Activated CD4-positive, alpha-beta memory T cell treated with anti-CD3 and anti-CD28 coated beads for 36 hours (primary cell): ENCODE data around the gene SCN8A. TPM values are rescaled to one million over a fixed set of nuclear protein-coding genes. Genes with fewer than 3 reads are reported as not detected.

ENCODE experiments used
- CTCF ChIA-PET: fragments of 350-600 bp; sonication (Branson Sonifier 250); formaldehyde crosslinking; loops from one replicate; lab custom pipeline; 2021; ENCODE audit warnings: antibody characterized with exemption, inconsistent platforms; lab: Charles Lee
- POLR2A ChIA-PET: fragments of 350-600 bp; sonication (Branson Sonifier 250); formaldehyde crosslinking; loops from one replicate; lab custom pipeline; 2021; ENCODE audit warnings: antibody characterized with exemption; lab: Charles Lee
- DNase-seq: peaks from one replicate; pipeline ENCODE4 v3.0.0-alpha.2; 2020
- H3K27ac Mint-ChIP-seq: one replicate; pipeline ENCODE4 v1.8.0; 2021; ENCODE audit warnings: mixed read lengths
- H3K27me3 Mint-ChIP-seq: one replicate; pipeline ENCODE4 v1.8.0; 2021; ENCODE audit warnings: mixed read lengths
- H3K36me3 Mint-ChIP-seq: one replicate; pipeline ENCODE4 v1.8.0; 2021; ENCODE audit warnings: mixed read lengths
- H3K4me1 Mint-ChIP-seq: one replicate; pipeline ENCODE4 v1.8.0; 2021; ENCODE audit warnings: low read depth, mixed read lengths
- H3K4me3 Mint-ChIP-seq: one replicate; pipeline ENCODE4 v1.8.0; 2021; ENCODE audit warnings: mild to moderate bottlenecking, mixed read lengths
- H3K9me3 Mint-ChIP-seq: one replicate; pipeline ENCODE4 v1.8.0; 2021; ENCODE audit warnings: mixed read lengths
- intact Hi-C: fragments of 100-400 bp; cut with micrococcal nuclease; formaldehyde crosslinking; loops from one replicate; pipeline ENCODE4 v1.15.1; 2023
- total RNA-seq, 2 experiments: library from RNA; stranded (reverse); gene quantifications; one replicate each; pipeline ENCODE4 v1.2.3, GENCODE V29; 2021

The SCN8A gene
- total RNA-seq, 2 experiments from 2014 or later: 0.51 to 0.64 TPM

DNA sequence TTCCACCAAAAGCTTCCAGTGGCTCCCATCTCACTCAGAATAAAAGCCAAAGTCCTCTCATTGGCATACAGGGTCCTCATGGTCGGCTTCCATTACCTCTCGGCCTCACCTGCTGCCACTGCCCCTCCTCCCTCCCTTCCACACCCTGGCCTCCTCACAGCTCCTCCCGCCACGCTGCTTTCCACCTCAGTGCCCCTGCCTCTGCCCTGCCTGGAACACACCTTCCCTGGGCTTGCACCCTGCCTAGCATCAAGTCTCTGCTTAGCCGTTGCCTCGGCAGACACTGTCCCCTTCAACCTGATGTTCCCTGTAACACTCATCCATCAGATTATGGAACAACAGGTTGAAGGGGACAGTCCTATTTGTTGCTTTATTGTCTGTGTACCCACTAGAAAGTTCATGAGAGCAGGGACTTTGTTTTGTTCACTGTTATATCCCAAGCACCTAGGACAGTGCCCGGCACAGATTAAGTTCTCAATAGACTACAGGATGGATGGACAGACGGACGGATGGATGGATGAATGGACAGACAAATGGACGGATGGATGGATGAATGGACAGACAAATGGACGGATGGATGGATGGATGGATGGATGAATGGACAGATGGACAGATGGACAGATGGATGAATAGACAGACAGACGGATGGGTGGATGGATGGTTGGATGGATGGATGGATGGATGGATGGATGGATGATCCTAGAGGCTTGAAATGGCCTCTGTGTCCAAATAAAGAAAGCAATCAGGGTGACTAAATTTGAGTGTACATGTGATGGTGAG, 242.6 kb downstream of the SCN8A start:
- Mint-ChIP-seq H3K27ac (no peak overlapping the region), H3K9me3 (no peaks in the 10 kb centered on the region), H3K27me3 (peaks cover 26% of the 10 kb centered on the region), H3K4me1 (peaks cover 13% of the 10 kb centered on the region), H3K4me3 (no peak overlapping the region), H3K36me3 (no peaks in the 10 kb centered on the region)
- POLR2A ChIA-PET: no interaction called here
- intact Hi-C loops: no loop called here
- no peak for DNase-seq
- CTCF ChIA-PET: interaction anchor here (2.3 to 2.7 kb wide), 2 partner anchors 13 to 20 kb away, joined by 8 to 11 read pairs; a partner anchor contains a TSS

- Mint-ChIP-seq H3K4me3 (no peak overlapping the region), H3K9me3 (no peaks in the 10 kb centered on the region), H3K36me3 (no peaks in the 10 kb centered on the region), H3K27ac (no peak overlapping the region), H3K4me1 (peaks cover 12% of the 10 kb centered on the region), H3K27me3 (peaks cover 31% of the 10 kb centered on the region)
- intact Hi-C loops: no loop called here
- ChIA-PET POLR2A (no interaction called here), CTCF (interaction anchor here (1.0 kb wide), 1 partner anchor 11 kb away, joined by 3 read pairs; no protein-coding TSS in a partner anchor)
- no peak for DNase-seq
Measured at GRCh38 chr12:51834411-51834810, 243.4 kb downstream of the SCN8A start.

DNA sequence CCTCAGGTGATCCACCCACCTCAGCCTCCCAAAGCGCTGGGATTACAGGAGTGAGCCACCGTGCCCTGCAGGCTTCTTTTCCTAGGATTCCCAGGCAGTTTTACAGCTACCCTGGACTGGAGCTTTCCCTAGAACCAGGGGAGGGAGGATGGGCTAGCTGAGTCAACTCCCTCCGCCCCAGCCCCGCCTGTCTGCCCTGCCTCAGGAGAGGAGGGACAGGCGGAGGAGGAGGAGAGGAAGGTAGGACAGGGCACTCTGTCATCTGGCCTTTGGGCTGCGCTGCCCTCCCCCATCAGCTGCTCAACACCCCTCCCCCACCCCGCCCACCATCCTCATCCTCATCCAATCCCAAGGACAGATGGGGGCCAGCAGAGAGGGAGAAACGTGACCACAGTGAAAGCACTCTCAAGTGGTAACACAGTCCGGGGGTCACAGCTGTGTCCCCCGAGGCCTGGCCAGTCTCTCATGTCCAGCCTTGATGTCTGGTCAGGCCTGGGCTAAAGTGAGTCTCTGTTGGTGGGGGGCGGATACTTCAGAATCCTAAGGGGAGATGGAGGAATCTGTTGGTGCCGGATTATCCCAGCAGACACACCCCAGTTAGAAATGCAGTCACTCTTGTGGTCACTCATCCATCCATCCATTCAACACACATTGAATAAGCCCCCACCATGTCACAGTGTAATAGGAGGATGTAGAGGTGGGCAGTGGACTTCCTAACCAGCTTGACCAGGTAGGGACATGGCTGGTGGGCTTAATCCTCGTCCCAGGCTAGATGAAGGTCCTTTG, 245.2 kb downstream of the SCN8A start:
- Mint-ChIP-seq H3K27ac (no peak overlapping the region), H3K4me1 (peaks cover 12% of the 10 kb centered on the region), H3K9me3 (no peaks in the 10 kb centered on the region), H3K4me3 (no peak overlapping the region), H3K27me3 (peaks cover 39% of the 10 kb centered on the region), H3K36me3 (no peaks in the 10 kb centered on the region)
- CTCF ChIA-PET: no interaction called here
- POLR2A ChIA-PET: interaction anchor here (0.6 kb wide), 1 partner anchor 117 kb away, joined by 3 read pairs; no protein-coding TSS in a partner anchor
- intact Hi-C loops: no loop called here
- no peak for DNase-seq

DNA sequence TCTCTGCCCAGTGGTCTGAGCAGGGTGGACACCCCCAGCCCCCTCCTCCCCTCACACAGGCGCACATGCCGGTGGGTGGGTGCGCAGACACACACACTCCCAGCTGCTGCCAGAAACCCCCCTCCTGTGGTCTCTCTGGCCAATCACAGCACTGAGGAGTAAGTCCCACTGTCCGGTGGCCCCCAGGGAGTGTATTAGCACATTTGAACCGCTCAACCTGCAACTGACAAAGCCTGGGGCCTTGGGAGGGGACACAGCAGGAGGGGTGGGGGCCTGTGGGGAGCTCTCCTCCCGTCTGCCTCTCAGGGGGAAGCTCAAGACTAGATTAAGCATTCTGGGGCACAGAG, 245.8 kb downstream of the SCN8A start:
- intact Hi-C loops: no loop called here
- H3K4me1 Mint-ChIP-seq: peaks cover 12% of the 10 kb centered on the region
- no peak overlapping the region for H3K4me3 Mint-ChIP-seq
- no peak for DNase-seq
- POLR2A ChIA-PET: interaction anchor here (0.6 kb wide), 1 partner anchor 116 kb away, joined by 3 read pairs; no protein-coding TSS in a partner anchor
- H3K9me3 Mint-ChIP-seq: no peaks in the 10 kb centered on the region
- CTCF ChIA-PET: no interaction called here
- H3K27ac Mint-ChIP-seq: no peak overlapping the region
- H3K36me3 Mint-ChIP-seq: no peaks in the 10 kb centered on the region
- peaks cover 39% of the 10 kb centered on the region for H3K27me3 Mint-ChIP-seq

DNA sequence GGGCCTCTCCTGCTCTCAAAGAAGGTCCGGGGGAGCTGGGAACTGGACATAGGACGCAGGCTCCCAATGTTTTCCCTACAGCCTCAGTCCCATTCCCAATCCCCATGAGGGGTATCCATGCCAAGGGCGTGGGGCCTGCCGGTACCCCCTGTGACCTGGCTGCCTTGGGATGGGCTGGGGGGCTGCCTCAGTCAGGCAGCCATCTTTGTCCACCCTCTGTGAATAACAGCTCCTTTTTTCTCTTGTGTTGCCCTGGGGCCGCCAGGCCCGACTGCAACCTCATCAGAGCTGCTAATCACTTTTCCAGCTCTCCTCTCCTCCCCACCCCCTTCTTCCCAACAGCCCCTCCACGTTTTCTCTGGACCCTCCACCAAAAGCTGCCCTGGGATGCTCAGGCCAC, 246.3 kb downstream of the SCN8A start:
- H3K9me3 Mint-ChIP-seq: no peaks in the 10 kb centered on the region
- ChIA-PET POLR2A (no interaction called here), CTCF (interaction anchor here (0.5 to 0.9 kb wide), 2 partner anchors 11 to 85 kb away, joined by 3 to 4 read pairs; no protein-coding TSS in a partner anchor)
- peaks cover 40% of the 10 kb centered on the region for H3K27me3 Mint-ChIP-seq
- no peaks in the 10 kb centered on the region for H3K36me3 Mint-ChIP-seq
- peaks cover 10% of the 10 kb centered on the region for H3K4me1 Mint-ChIP-seq
- DNase-seq: no peak
- no peak overlapping the region for H3K27ac Mint-ChIP-seq
- intact Hi-C loops: no loop called here
- no peak overlapping the region for H3K4me3 Mint-ChIP-seq

DNA sequence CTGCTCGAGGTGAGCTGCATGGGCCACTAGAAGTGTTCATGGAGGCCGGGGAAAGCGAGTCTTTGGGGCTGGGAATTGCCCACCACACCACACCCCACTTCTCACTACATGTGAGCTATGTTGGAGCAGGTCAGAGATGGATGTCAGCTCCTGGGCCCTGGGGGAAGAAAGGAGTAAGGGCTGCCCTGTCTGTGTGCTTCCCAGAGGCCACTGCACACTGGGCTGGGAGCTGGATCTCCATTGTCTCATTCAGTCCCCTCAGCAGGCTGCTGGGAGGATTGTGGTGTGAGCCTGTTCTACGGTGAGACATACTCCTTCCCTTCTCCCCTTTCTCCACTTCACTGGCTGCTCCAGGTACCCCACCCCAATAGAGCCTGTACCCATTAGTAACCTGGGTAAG, 247.0 kb downstream of the SCN8A start:
- H3K4me1 Mint-ChIP-seq: peaks cover 3% of the 10 kb centered on the region
- CTCF ChIA-PET: interaction anchor here (0.5 to 0.9 kb wide), 2 partner anchors 12 to 85 kb away, joined by 3 to 4 read pairs; no protein-coding TSS in a partner anchor
- POLR2A ChIA-PET: no interaction called here
- no peak for DNase-seq
- H3K9me3 Mint-ChIP-seq: no peaks in the 10 kb centered on the region
- H3K36me3 Mint-ChIP-seq: no peaks in the 10 kb centered on the region
- no peak overlapping the region for H3K4me3 Mint-ChIP-seq
- H3K27me3 Mint-ChIP-seq: peaks cover 38% of the 10 kb centered on the region
- H3K27ac Mint-ChIP-seq: no peak overlapping the region
- intact Hi-C loops: no loop called here

DNA sequence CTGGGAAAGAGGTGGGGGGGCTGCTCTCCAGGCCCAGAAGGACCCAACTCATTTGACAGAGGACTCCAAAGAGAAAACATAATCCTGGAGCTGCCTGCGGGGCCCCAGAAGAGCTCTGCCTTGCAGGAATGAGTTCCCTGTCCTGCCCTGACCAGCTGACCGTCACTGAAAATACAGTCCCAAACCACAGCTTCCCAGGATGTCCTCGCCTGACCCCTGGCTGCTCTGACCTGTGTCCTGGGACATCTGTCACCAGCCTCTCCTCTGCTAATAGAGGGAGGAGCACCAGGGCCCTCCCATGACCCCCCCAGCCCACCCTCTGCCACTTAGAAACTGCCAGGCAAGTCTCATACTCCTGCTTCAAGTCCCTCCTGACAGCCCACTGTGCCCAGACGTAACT, 247.7 kb downstream of the SCN8A start:
- Mint-ChIP-seq H3K36me3 (no peaks in the 10 kb centered on the region), H3K27ac (no peak overlapping the region), H3K9me3 (no peaks in the 10 kb centered on the region), H3K27me3 (peaks cover 39% of the 10 kb centered on the region), H3K4me1 (no peaks in the 10 kb centered on the region), H3K4me3 (no peak overlapping the region)
- ChIA-PET CTCF (no interaction called here), POLR2A (no interaction called here)
- intact Hi-C loops: no loop called here
- no peak for DNase-seq

DNA sequence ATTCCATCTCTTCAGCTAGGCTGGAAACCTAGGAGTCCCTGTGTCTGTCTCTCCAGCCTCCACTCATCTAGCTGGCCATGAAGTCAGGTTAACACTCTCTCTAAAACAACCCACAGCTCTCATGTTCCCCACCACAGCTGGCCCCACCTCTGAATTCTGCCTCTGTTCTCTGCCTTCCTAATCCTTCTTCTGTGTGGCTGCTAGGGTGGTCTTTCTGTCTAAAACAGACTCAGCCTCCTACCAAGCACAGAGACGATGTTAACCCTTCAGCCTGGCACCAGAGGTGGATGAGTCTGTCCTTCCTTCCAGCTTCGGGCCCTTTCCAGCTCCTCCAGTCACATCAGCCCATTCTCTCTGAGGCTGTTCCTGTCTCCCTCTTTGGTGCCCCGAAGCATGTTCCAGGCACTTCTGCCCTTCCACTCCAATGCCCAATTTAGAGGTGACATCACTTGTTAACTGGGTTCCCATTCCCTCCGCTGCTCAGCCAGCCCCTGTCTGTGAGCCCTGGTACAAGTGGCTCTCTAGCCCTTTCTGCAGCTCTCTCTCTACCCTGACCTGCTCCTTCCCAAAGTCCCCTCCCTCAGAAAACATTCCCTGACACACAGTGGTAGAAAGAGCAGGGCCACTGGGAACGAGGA, 248.4 kb downstream of the SCN8A start:
- Mint-ChIP-seq H3K27me3 (peaks cover 43% of the 10 kb centered on the region), H3K9me3 (no peaks in the 10 kb centered on the region), H3K27ac (no peak overlapping the region), H3K4me3 (no peak overlapping the region), H3K4me1 (no peaks in the 10 kb centered on the region), H3K36me3 (no peaks in the 10 kb centered on the region)
- DNase-seq: no peak
- intact Hi-C loops: no loop called here
- POLR2A ChIA-PET: no interaction called here
- CTCF ChIA-PET: interaction anchor here (1.2 kb wide), 1 partner anchor 26 kb away, joined by 4 read pairs; no protein-coding TSS in a partner anchor

DNA sequence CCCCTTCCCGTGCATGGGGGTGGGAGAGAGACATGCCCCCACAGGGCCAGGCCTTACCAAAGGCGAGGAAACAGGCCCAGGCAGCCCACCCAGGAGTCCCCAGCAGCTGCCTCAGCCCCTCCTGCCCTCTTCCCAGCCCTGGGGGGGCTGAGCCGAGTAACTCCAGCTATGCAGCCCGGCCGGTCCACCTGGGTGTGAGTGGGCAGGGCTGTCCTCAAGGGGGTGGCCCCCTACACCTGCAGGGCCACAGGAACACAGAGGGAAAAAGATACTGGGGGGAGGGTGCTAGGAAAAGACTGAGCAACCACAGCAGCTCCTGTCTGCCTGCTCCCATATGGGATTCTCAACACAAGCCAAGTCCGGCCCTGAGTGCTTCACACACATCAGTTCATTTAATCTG, 249.9 kb downstream of the SCN8A start:
- H3K4me1 Mint-ChIP-seq: peaks cover under 1% of the 10 kb centered on the region
- no peaks in the 10 kb centered on the region for H3K36me3 Mint-ChIP-seq
- intact Hi-C loops: no loop called here
- no peak for DNase-seq
- H3K9me3 Mint-ChIP-seq: no peaks in the 10 kb centered on the region
- H3K27ac Mint-ChIP-seq: no peak overlapping the region
- ChIA-PET POLR2A (no interaction called here), CTCF (interaction anchor here (1.2 to 1.4 kb wide), 2 partner anchors 20 to 27 kb away, joined by 3 to 4 read pairs; no protein-coding TSS in a partner anchor)
- peaks cover 57% of the 10 kb centered on the region for H3K27me3 Mint-ChIP-seq
- H3K4me3 Mint-ChIP-seq: no peak overlapping the region

DNA sequence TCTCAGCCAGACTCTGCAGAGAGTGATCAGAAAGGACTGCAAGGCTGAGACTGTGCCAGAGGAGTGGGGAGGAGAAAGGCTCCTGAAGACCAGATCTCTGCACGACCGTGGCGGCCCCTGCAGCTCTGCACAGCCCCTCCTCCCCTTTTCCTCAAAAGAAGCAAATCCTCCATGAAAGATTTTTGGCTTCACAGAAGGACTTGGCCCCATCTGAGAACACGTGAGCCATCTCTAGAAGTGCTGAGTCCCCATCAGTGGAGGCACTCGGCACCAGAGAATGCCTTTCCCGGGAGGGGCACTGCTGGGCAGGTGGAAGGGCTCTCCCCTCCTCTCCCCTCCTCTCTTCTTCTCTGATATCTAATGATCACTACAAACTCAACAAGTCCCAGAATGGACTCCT, 250.7 kb downstream of the SCN8A start:
- POLR2A ChIA-PET: no interaction called here
- CTCF ChIA-PET: interaction anchor here (0.6 to 1.5 kb wide), 3 partner anchors 21 to 33 kb away, joined by 3 read pairs; no protein-coding TSS in a partner anchor
- H3K9me3 Mint-ChIP-seq: no peaks in the 10 kb centered on the region

DNA sequence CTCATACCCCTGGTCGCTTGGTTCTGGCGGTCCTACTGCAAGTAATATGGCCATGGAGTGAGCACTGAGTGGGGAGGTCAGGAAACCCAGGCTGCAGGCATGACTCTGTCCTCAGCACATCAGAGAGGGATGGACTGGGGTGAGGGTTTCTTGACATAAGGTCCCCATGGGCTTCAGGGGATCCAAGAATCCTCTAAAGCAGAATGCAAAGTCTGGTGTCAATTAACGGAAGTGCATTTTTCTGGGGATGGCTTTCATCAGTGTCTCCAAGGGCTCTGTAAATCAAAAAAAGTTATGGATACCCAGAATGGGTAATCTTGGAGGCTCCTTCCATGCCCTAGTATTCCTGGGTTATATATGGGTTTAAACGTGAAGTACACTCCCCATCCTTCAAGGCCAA, 253.8 kb downstream of the SCN8A start:
- Mint-ChIP-seq H3K4me1 (peaks cover 8% of the 10 kb centered on the region), H3K27ac (no peak overlapping the region), H3K4me3 (no peak overlapping the region), H3K9me3 (no peaks in the 10 kb centered on the region), H3K27me3 (peaks cover 53% of the 10 kb centered on the region), H3K36me3 (no peaks in the 10 kb centered on the region)
- intact Hi-C loops: no loop called here
- POLR2A ChIA-PET: no interaction called here
- no peak for DNase-seq
- CTCF ChIA-PET: no interaction called here

More for the DNA sequence above, 250.7 kb downstream of the SCN8A start:
- Mint-ChIP-seq H3K4me1 (peaks cover 7% of the 10 kb centered on the region), H3K27me3 (peaks cover 62% of the 10 kb centered on the region), H3K4me3 (no peak overlapping the region), H3K27ac (no peak overlapping the region), H3K36me3 (no peaks in the 10 kb centered on the region)
- no peak for DNase-seq
- intact Hi-C loops: no loop called here

DNA sequence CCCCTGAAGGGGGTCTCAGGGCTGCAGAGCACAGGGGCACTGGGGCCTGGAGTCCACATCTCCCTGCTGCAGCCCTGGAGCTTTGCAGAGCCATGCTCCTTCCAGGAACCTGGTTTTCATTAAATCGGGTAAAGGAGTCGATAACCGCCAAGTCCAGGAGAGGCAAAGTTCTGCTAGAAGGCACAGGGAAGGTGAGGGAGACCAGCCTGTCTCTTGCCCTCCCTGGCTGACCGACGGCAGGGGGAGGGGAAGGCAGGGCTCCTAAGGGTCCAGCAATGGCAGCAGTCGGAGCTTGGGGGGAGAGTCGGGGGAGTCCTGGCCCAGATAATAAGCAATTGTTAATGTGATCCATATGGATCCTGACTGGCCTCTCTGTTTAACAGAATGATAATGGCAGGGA, 254.4 kb downstream of the SCN8A start:
- intact Hi-C loops: no loop called here
- Mint-ChIP-seq H3K36me3 (no peaks in the 10 kb centered on the region), H3K27me3 (peaks cover 50% of the 10 kb centered on the region), H3K4me3 (no peak overlapping the region), H3K9me3 (no peaks in the 10 kb centered on the region), H3K4me1 (peaks cover 8% of the 10 kb centered on the region), H3K27ac (no peak overlapping the region)
- DNase-seq: no peak
- CTCF ChIA-PET: no interaction called here
- POLR2A ChIA-PET: no interaction called here
